GM12865 (cell line): ENCODE data around the gene ARMH3.
A peak's percentile ranks its signal among the peaks of the same experiment; 100 is the strongest.

Source experiments
- DNase-seq: peaks from one replicate; pipeline ENCODE4 v3.0.0; 2010; ENCODE audit warnings: low read depth
- H3K4me3 ChIP-seq: 2 replicates; pipeline ENCODE4 v1.5.1; 2011; ENCODE audit warnings: mild to moderate bottlenecking, low read depth, low read length, control low read depth
- CTCF ChIP-seq: IDR thresholded peaks from 2 replicates; pipeline ENCODE4 v1.5.1; 2011; ENCODE audit warnings: low read length, control low read depth, low read depth, inconsistent platforms; ENCODE audit not compliant: insufficient read depth; ENCODE audit errors: missing control alignments

ARMH3 gene

GRCh38 chr10:102083541-102083940, 27.6 kb upstream of the ARMH3 start:
- no peak for TF ChIP-seq CTCF
- H3K4me3 ChIP-seq, result no peak overlapping the region
- DNase-seq, result no peak

- peak; percentile 94 for TF ChIP-seq CTCF
- DNase-seq, result peak; percentile 85
- H3K4me3 ChIP-seq, result no peak overlapping the region
These were observed 16.9 kb upstream of the ARMH3 start for GRCh38 chr10:102072673-102073527.

- no peak for DNase-seq
- no peak for TF ChIP-seq CTCF
- no peak overlapping the region for H3K4me3 ChIP-seq
These were observed 13.1 kb upstream of the ARMH3 start for GRCh38 chr10:102069071-102069470.

GRCh38 chr10:102068216-102068615, 12.2 kb upstream of the ARMH3 start:
- no peak for TF ChIP-seq CTCF
- DNase-seq, result no peak
- no peak overlapping the region for H3K4me3 ChIP-seq

- no peak for TF ChIP-seq CTCF
- DNase-seq, result no peak
- no peak overlapping the region for H3K4me3 ChIP-seq
These were observed 11.3 kb upstream of the ARMH3 start for GRCh38 chr10:102067091-102067916.

- H3K4me3 ChIP-seq, result peak overlapping the region; percentile 60
These were observed 10.6 kb upstream of the ARMH3 start for GRCh38 chr10:102066399-102067088.

More at GRCh38 chr10:102066399-102067088, 10.6 kb upstream of the ARMH3 start:
- no peak for TF ChIP-seq CTCF
- DNase-seq, result no peak
